ENCODE results near the gene ASCL4. TPM values are rescaled to one million over a fixed set of nuclear protein-coding genes. Genes with fewer than 3 reads are reported as not detected.

The ASCL4 gene
- polyA plus RNA-seq, 1 of the 3 experiments (the other 2 are of a cell fraction): not detected

GRCh38 chr12:107782067-107782466 lies 7.6 kb downstream of the ASCL4 start:
- no peak overlapping the region for H3K27ac ChIP-seq (ENCODE audit: low read depth in 2 of 2, low read length in 1 of 2)
- H4K20me1 ChIP-seq (ENCODE audit: insufficient read depth): no peaks in the 10 kb centered on the region
- peaks cover under 1% of the 10 kb centered on the region; the same call in 1 of the 2 replicates for H3K27me3 ChIP-seq (ENCODE audit: insufficient read depth)
- TF ChIP-seq GABPA (IDR thresholded peaks at IDR 0.05; ENCODE audit: low read depth) (no peak), MAX (IDR thresholded peaks at IDR 0.05; ENCODE audit: low read depth) (no peak), ELF1 (IDR thresholded peaks at IDR 0.05) (no peak), TCF12 (IDR thresholded peaks at IDR 0.05) (no peak), FOXJ3 (CRISPR knock-in tag; IDR thresholded peaks at IDR 0.05) (no peak), EZH2phosphoT487 (IDR thresholded peaks at IDR 0.05; ENCODE audit: borderline replicate concordance, low read depth) (no peak), SMC3 (IDR thresholded peaks at IDR 0.05; ENCODE audit: low read depth, low read length) (no peak)
- TF ChIP-seq, protein P1, sequence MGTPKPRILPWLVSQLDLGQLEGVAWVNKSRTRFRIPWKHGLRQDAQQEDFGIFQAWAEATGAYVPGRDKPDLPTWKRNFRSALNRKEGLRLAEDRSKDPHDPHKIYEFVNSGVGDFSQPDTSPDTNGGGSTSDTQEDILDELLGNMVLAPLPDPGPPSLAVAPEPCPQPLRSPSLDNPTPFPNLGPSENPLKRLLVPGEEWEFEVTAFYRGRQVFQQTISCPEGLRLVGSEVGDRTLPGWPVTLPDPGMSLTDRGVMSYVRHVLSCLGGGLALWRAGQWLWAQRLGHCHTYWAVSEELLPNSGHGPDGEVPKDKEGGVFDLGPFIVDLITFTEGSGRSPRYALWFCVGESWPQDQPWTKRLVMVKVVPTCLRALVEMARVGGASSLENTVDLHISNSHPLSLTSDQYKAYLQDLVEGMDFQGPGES (IDR thresholded peaks at IDR 0.05; ENCODE audit: low read depth, low read length): no peak
- TF ChIP-seq, protein P2, sequence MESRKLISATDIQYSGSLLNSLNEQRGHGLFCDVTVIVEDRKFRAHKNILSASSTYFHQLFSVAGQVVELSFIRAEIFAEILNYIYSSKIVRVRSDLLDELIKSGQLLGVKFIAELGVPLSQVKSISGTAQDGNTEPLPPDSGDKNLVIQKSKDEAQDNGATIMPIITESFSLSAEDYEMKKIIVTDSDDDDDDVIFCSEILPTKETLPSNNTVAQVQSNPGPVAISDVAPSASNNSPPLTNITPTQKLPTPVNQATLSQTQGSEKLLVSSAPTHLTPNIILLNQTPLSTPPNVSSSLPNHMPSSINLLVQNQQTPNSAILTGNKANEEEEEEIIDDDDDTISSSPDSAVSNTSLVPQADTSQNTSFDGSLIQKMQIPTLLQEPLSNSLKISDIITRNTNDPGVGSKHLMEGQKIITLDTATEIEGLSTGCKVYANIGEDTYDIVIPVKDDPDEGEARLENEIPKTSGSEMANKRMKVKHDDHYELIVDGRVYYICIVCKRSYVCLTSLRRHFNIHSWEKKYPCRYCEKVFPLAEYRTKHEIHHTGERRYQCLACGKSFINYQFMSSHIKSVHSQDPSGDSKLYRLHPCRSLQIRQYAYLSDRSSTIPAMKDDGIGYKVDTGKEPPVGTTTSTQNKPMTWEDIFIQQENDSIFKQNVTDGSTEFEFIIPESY (IDR thresholded peaks at IDR 0.05; ENCODE audit: borderline replicate concordance, low read depth): no peak
- no peak for DNase-seq
- H3K4me3 ChIP-seq (ENCODE audit: low read depth in 2 of 2, low read length in 1 of 2): no peak overlapping the region
- no peaks in the 10 kb centered on the region for H3K36me3 ChIP-seq (replicated peaks in 1 of 2; ENCODE audit: control insufficient read depth in 1 of 2, insufficient read depth in 2 of 2, low read length in 1 of 2)
- no peaks in the 10 kb centered on the region for H3K4me1 ChIP-seq (ENCODE audit: control insufficient read depth in 1 of 2, insufficient read depth in 2 of 2, low read depth in 1 of 2, low read length in 1 of 2)
- CTCF ChIA-PET: no interaction called here
- no peaks in the 10 kb centered on the region for H3K9me2 ChIP-seq
- H3K4me2 ChIP-seq: no peak overlapping the region
- POLR2A ChIA-PET: no interaction called here
- no peak overlapping the region for H3K9ac ChIP-seq
- no peaks in the 10 kb centered on the region for H3F3A ChIP-seq (replicated peaks; ENCODE audit: insufficient read depth)
- WGBS (ENCODE audit: low lambda C conversion rate): 20% methylated on average over 2 of the region's 2 CpGs
- H3K9me3 ChIP-seq: no peaks in the 10 kb centered on the region
- no peaks in the 10 kb centered on the region for H3K79me2 ChIP-seq (ENCODE audit: insufficient read depth)
- H2AFZ ChIP-seq (ENCODE audit: low read depth): no peak overlapping the region

DNA sequence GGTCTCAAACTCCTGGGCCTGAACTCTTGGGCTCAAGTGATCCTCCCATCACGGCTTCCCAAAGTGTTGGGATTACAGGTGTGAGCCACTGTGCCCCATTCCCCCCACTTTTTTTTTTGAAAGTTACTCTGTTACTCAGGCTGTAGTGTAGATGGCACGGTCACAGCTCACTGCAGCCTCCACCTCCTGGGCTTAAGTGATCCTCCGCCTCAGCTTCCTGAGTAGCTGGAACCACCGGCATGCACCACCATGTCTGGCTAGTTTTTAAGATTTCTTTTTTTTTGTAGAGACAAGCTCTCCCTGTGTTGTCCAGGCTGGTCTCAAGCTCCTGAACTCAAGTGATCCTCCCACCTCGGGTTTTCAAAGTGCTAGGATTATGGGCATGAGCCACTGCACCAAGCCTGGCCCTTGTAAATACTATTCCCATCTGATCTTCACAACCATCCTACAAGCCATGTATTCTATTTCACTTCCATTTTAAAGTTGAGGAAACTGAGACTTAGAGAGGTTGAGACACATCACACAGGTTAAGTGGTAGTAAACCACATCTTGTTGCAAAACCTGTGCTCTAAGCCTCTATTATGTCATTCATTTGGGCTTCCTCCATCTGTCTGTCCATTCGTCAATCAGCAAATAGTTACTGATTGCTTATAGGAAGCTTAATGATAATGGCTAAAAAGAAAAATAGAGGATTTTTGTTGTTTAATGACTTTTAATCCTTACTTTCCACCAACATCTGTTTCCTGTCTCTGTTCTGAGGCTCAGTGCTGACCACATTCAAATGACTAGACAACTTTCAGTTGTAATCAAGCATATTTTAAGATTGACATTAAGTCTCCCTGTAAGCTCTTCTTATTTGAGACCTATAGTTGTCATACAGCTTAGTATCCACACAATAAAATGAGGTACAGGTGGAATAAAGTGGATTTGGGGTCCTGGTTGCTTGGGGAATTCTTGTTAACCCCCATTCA lies 9.2 kb downstream of the ASCL4 start:
- H3K27me3 ChIP-seq (ENCODE audit: insufficient read depth): no peaks in the 10 kb centered on the region
- no peak overlapping the region for H3K4me2 ChIP-seq
- no peak overlapping the region for H2AFZ ChIP-seq (ENCODE audit: low read depth)
- no peaks in the 10 kb centered on the region for H3K36me3 ChIP-seq (replicated peaks in 1 of 2; ENCODE audit: control insufficient read depth in 1 of 2, insufficient read depth in 2 of 2, low read length in 1 of 2)
- 45% methylated on average over 6 of the region's 6 CpGs for WGBS (ENCODE audit: low lambda C conversion rate)
- H3K4me3 ChIP-seq (ENCODE audit: low read depth in 2 of 2, low read length in 1 of 2): no peak overlapping the region
- no peak overlapping the region for H3K27ac ChIP-seq (ENCODE audit: low read depth in 2 of 2, low read length in 1 of 2)
- ChIA-PET POLR2A (no interaction called here), CTCF (interaction anchor here (1.3 to 1.6 kb wide), 3 partner anchors 21 to 69 kb away, joined by 3 read pairs; no protein-coding TSS in a partner anchor)
- H3F3A ChIP-seq (replicated peaks; ENCODE audit: insufficient read depth): no peaks in the 10 kb centered on the region
- H3K9me3 ChIP-seq: no peaks in the 10 kb centered on the region
- no peak overlapping the region for H3K9ac ChIP-seq
- no peaks in the 10 kb centered on the region for H3K4me1 ChIP-seq (ENCODE audit: control insufficient read depth in 1 of 2, insufficient read depth in 2 of 2, low read depth in 1 of 2, low read length in 1 of 2)
- TF ChIP-seq JUND (IDR thresholded peaks at IDR 0.05) (no peak), MXI1 (IDR thresholded peaks at IDR 0.05; ENCODE audit: low read depth, low read length) (no peak), RXRA (IDR thresholded peaks at IDR 0.05; ENCODE audit: borderline replicate concordance, low read depth) (no peak), EP300 (IDR thresholded peaks at IDR 0.05; ENCODE audit: borderline replicate concordance in 1 of 2, low read depth in 1 of 2, low read length in 1 of 2) (no peak), ELF1 (IDR thresholded peaks at IDR 0.05) (no peak)
- TF ChIP-seq, protein P2 (IDR thresholded peaks at IDR 0.05; ENCODE audit: borderline replicate concordance, low read depth): no peak
- H3K9me2 ChIP-seq: no peaks in the 10 kb centered on the region
- H4K20me1 ChIP-seq (ENCODE audit: insufficient read depth): no peaks in the 10 kb centered on the region
- no peak for DNase-seq
- no peaks in the 10 kb centered on the region for H3K79me2 ChIP-seq (ENCODE audit: insufficient read depth)
